Epidermal melanocyte (primary cell): Measurements from ENCODE around the gene NAA35.
"Not testable (repeated sequence)": the region's sequence is repeated elsewhere in the genome, so short reads cannot be mapped to it uniquely, and the experiment has no call there.

Experiments
- DNase-seq: peaks from one replicate; pipeline ENCODE4 v3.0.0; 2011; ENCODE audit warnings: low spot score; ENCODE audit not compliant: insufficient read length

The NAA35 gene

DNA sequence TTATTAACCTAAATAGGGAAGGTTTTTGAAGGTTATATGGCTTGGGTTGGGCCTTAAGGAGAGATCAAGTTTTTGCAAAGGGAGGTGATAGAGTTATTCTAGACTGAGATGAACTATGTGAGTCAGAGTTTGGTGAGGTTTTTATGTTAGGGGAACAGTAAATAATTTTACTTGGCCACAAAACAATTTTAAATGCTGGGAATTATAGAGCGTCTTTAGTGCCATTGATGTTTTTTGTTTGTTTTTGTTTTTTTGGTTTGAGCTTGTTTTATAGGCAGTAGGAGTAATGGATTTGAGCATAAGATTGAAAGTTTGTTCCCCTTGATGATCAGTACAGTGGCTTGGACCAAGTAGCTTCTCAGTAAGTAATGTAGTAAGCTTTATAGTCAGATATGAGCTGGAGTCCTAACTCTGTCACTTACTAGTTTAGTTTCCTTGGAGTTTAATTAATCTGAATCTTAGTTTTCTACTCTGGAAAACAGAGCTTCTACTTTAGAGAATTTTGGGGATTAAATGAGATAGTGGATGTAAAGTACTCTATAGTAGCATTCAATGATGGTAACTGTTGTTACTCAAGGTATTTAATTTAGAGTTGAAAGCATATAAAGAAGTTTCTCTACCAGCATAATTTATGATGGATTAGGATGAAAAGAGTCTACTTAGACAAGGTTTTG, 2.9 kb downstream of the NAA35 start:
- no peak for DNase-seq

DNA sequence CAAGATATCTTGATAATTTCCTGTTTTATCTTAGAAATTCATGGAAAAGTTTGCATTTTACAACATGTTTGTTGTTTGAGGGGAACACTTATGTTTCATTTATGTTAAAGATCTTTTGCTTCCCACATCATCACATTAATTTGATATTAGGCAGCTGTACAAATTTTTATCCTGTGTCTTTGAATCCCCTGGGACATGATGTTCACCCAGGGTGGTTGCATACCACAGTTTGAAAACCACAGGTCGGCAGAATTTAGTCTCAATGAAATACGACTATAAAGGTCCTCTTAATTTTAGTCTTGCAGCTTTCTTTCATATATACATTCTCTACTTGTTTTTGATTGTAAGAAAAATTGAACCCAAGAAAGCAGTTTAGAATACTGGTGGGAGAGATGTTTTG, 3.7 kb downstream of the NAA35 start:
- no peak for DNase-seq

DNA sequence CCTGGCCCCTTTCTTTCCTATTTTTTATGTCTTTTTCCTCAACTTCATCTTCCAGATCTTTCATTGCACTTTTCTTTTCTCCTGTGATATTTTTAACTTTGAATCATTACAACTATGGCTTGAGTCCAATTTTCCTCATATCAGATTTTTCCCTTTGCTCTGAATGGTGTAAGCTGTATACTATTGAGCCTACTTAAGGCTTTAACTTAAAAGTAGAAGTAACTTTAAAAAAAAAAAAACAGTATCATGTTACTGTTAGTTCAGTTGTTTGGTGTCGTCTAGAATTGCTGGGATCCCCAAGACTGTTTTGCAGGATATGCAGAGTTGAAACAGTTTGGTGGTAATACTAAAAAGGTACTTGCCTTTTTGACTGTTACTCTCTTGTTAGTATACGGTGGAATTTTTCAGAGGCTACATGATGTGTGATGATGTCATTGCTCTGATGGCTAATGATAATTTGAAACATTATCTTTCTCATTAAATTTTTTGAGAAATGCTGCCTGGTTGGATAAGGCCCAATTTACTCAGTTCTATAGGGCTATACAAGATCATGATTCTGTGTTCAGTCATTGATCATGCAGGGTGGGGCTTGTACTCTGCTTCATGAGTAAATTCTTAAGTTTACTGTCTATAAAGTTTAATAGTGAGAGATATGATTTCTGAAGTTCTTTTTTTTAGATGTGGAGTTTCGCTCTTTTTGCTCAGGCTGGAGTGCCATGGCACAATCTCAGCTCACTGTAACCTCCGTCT, 8.8 kb downstream of the NAA35 start:
- no peak for DNase-seq

DNA sequence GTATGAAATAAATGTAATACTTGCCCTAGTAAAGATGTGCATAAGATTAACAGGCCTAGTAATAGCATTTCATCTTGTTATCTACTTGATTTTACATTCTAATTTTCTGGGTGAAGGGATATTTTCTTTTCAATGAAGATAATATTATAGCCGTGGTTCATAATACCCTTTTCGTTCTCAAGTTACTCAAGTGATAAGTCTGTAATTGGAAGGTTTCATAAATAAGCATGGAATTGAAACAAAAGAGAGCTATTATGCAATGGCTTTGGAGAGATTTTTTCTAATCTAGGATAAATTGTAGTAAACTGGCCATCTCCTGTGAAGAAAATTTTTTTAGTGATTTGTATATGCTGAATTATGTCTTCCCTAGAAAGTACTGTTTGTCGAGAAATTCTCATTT, 19.0 kb downstream of the NAA35 start:
- no peak for DNase-seq

DNA sequence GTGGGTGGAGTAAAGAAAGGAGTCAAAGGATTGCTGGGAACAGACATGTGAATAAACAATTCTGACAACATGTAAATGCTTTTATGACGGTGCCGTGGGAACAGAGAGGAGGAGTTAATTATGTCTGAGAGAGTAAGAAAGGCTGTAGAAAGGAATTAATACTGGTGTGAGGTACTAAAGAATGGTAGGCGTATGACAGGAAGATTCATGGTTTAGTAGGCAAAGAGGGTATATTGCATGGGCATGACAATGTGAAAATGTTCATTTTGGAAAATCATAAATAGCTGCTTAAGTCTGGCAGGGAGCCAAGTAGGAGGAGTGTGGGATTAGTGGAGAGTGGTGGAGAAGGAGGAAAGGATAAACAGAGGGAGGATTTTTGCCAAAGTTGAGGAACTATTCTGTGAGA, 19.7 kb downstream of the NAA35 start:
- DNase-seq, result no peak

DNA sequence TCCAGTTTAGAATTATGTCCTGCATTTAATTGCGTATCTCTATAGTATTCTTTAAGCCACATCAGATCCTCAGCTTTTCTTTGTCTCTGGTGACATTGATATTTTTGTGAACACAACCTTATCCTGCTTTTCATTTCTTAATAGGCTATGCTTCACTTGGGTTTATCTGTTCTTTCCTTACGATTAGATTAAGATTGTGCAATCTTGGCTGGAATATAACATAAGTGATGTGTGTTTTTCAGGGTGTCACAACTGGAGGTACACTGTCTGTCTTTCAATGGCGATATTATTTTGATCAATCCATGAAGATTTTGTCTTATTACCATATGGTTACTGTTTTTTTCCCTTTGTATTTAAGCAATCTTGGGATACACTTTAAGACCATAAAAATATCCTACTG, 23.6 kb downstream of the NAA35 start:
- no peak for DNase-seq

DNA sequence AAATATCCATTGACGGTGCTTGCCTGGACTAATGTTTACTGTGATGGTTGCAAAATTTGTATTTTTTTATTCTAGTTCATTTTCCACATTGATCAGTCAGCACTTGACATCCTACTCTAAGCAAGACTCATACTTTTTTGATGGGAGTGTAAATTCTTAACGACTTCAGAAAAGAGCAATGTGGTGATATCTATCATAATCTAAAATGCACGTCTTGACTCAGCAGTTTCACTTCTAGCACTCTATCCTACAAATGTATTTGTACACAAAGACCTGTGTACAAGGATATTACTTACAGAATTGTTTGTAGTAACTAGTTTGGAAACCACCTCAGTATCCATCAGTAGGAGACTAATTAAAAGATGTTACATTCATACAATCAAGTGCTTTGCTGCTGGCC, 24.0 kb downstream of the NAA35 start:
- DNase-seq, result no peak

DNA sequence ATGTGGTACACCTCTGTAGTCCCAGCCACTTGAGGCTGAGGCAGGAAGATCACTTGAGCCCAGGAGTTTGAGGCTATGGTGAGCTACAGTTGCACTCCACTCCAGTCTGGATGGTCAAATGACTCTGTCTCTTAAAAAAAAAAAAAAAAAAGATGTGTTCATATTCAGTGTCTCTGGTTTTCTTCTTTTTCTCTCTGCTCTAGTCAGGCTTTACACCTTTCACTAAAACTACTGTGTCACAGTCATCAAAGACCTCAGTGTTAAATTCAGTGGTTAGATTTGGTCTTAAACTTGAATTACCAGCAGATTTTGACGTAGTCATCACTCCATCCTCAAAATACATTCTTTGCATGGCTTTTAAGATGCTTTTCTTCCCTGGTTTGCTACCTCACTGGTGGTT, 28.8 kb downstream of the NAA35 start:
- DNase-seq, result no peak

DNA sequence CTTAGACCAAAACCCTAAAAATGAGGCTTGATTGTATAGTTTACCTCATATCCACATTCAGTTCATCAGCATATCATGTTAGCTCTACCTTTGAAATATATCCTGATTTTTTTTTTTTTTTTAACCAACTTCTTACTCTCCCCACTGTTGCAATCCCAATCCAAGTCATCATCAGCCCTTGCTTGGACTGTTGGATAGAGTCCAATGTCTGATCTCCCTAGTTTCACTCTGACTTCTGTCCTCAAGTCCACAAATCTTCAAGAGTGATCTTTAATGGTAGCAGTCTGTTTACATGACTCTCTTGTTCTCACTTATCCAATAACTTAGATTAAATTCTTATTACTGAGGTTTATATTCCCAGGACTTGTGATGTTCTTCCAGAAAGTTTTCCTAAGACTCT, 30.8 kb downstream of the NAA35 start:
- DNase-seq, result no peak

DNA sequence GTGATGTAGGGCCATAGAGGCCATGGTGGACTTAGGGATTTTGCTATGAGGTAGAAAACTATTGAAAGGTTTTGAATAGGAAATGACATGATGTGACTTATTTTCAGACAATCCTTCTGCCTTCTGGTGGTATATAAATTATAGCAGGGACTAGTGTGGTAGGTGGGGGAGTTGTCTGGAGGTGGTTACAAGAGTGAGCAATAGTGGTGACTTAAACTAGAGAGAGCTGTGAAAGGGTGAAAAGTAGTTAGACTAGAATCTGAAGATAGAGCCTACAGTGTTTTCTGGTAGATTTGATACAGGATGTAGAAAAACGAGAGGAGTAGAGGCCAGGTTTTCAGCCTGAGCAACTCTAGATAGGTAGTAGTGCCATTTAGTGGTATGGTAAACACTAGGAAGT, 32.3 kb downstream of the NAA35 start:
- no peak for DNase-seq

DNA sequence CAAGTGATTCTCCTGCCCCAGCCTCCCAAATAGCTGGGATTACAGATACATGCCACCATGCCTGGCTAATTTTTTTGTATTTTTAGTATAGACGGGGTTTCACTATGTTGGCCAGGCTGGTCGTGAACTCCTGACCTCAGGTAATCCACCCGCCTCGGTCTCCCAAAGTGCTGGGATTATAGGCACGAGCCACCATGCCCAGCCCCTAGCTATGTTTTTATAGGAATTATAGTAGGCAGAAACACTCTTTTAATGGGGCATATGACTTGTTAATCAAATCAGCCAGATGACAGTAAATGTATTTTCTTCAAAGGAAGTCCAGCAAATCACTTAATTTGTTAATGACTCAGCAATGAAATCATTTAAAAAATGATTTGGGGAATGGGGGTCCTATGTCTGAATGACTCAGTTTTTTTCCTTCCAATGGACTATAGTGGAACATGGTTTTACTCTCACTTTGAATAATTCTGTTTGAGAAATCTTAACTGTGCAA, 33.2 kb downstream of the NAA35 start:
- not testable (repeated sequence) for DNase-seq

DNA sequence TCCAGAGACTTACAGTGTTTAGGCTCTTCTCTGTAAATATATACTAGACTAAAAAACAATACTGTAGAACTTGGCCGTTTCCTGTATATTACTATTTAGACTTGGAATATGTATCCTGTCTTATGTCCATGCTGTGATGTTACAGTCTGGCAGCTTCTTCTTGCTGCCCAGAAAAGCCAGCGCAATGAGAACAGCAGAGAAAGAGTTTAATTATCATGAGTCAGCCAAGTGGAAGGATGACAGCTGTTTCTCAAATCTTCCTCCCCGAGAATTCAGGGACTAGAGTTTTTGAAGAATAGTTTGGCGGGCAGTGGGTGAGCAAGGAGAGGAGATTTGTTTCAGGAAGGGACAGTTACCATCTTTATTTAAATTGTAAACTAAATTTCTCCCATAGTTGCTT, 37.5 kb downstream of the NAA35 start:
- DNase-seq, result no peak

DNA sequence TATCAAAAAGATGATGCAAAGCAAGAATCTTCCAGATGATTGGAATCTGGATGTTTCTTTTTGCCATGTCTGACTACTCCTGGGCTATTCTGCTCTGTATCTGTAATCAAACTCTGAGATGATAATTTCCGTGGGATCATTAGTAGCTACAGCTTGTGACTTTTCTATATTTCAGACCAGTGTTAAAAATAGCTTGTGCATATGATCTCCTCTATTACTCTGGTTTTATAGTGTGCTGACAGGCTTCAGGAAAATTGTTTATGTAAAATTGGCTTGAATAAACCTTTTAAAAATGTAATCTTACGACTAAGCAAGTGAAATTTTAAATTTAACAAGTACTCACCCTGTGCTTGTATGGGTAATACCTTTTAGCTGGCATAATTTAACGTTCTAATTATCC, 40.4 kb downstream of the NAA35 start:
- no peak for DNase-seq

DNA sequence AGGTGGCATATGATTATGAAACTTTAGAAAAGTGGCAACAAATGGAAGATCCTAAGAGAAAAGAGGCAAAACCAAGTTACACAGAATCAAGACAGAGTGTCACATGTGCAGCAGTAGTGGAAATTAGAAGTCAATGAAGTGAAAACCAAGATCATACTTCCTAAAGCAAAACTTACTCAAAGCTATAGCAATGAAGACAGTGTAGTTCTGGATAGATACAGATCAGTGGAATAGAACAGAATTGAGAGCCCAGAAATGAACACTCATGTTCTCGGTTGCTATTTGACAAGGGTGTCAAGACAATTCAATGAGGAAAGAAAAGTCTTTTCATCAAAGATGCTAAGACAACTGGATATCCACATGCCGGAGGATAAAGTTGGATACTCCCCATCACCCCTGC, 43.5 kb downstream of the NAA35 start:
- no peak for DNase-seq

DNA sequence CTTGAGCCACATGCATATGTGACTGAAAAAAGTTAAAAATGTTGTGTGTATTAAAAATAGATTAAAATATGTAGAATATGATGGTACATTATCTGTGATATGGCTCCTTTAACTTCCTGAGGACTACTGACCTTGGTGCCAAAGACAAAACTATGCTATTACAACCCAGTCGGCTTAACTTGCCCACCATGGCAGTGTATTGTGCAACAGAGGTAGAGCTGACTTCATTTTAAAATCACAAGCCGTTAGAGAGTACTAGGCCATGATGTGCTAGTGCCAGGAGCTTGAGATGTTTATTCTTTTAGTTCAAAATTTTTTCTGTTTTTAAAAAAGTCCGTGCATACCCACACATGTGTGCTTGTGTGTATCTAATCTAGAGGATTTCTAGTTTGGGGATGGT, 46.3 kb downstream of the NAA35 start:
- no peak for DNase-seq

DNA sequence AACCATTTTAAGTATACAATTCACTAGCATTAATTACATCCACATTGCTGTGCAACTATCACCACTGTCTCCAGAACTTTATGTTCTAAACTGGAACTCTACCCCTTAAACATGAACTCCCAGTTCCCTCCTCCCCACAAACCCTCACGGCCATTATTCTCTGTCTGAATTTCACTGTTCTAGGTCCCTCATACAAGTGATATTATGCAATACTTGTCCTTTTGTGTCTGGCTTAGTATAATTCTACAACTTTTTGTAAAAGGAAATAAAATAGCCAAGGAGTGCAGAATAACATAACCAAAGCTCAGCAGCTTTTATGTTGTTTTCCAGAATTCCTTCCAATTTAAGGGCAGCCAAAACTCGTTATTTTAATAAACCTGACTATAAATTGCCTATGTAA, 53.2 kb downstream of the NAA35 start:
- DNase-seq, result no peak

DNA sequence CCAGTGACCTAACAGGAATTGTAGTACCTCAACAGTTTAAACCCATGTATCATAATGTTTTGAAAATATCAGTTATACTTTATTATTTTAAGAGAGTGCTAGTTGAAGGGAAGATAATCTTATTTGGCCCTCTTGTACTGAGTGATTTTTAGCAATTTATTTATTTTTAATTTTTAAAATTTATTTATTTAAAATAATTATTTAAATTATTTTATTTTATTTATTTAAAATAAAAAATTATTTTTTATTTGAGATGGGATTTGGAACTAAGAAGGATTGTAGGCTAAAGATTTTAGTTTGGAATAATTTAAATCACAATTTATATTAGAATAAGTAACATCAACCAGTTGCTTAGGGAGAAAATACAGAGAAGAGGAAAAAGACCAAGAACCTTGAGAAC, 54.2 kb downstream of the NAA35 start:
- DNase-seq, result no peak

DNA sequence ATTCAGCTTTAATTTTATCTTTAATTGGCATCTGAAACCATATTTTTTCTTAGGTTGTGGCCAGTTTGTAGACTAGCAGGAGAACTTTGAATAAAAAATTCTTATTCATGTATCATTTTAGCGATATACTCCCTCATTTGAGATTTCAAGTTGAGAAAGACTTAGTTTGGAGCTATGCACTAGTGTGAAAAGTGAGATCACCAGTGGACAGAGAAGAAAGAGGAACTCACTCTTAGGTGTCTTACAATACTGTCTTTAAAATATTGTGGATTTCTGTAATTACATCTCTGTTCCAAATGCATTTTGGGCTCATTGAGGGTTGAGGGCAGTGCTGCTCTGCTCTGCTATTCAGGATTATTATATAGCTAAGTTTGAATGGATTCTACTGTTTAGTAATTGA, 54.7 kb downstream of the NAA35 start:
- no peak for DNase-seq

DNA sequence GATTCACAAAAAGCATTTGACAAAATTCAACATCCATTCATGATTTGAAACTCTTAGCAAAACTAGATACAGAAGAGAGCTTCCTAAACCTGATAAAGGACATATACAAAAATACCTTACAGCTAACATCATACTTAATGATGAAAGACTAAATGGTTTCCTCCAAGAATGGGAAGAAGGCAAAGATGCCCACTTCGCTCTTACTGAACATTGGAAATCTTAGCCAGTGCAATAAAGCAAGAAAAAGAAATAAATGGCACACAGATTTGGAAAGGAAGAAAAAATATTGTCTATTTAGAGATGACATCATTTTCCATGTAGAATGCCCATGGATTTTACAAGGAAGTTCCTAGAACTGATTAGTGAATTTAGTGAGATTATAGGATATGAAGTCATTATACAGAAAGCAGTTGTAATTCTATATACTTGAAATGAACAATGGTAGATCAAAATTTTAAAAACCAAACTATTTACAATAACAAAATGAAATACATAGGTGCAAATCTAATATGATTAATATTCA, 64.4 kb downstream of the NAA35 start:
- DNase-seq, result no peak

DNA sequence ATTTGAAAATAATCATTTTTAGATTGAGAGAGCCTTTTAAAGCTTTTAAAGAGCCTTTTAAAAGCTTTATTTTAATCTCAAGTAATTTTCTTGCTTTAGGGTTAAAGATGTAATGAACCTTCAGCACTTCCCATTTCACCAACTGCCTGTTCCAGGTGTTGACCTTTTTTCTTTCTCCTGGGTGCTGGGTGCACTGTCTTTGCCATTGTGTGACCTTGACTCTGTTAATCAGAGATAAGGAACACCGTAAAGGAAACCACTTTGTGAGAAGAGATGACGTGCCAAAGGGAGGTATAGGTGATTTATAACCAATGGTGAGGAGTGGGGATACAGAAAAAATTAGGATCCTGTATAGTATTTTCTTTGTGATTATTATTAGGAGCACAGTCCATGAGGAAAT, 68.2 kb downstream of the NAA35 start:
- DNase-seq, result no peak

DNA sequence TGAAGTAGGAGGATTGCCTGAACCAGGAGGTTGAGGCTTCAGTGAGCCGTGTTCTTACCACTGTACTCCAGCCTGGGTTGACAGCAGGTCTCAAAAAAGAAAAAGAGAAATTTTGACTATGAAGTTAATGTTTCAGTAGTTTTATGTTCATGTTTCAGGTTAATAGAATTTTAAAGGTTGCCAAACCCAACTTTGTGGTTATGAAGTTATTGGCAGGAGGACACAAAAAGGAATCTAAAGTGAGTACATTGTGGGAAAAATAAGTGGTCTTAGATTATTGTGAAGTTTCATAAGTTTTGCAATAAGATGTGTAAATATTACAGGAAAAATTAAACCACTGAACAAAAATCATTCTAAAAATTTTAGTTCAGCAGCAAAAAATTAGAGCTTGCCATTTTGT, 79.8 kb downstream of the NAA35 start:
- DNase-seq, result no peak

DNA sequence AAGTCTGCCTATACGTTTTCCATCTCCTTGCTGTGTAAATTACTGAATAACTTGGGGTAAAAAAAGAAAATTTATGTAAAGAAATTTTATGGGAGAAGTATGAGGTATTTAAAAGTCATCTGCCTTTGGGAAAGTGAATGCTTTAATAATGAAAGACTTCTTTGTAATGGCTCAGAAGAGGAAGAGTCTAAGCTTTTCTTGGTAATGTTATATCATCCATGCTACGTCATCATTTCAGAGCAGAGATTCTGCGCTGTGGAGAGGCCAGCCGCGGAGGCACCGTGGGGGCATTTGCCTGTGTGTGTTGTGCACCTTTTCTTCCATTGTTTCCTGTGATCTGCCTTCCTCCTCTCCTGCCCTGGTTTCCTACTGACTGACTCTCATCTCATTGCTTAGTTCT, 80.2 kb downstream of the NAA35 start:
- no peak for DNase-seq

DNA sequence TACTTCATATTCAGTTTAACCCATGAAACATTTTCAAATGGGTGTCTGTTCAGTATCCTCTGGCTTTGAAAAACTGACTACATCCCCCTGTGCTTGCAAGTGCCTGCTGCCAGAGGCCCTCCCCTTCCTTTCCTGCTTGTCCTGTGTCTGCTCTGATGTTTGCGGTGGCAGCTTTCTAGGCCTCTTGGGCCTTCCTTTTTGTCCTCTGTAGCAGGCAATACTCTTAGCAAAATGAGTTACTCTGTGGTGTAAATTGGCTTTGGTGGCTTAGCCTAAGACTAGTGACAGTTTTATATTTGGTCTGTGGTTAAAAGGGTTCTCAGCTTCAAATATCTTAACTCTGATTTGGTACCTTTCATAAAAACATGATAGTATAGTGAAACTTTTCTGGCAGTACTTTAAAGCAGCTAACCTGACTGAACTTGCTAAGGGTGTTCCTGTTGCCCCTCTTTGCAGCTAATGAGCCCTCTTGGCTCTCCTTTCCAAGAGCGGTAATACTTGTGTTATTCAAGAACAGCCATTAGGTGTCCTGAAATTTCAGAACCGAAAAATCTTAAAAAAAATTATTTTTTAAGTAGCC, 81.8 kb downstream of the NAA35 start:
- DNase-seq, result no peak
